IMR-90 (cell line): ENCODE results near the gene LYPD3. TPM values are rescaled to one million over a fixed set of nuclear protein-coding genes. Genes with fewer than 3 reads are reported as not detected.

ENCODE experiments used
- ATAC-seq: fragments of 200-7000 bp; cut with Tn5 transposase; 2 replicates; pipeline ENCODE4 v1.9.1; 2020; ENCODE audit warnings: low read depth, mild to moderate bottlenecking, moderate library complexity
- BruUV-seq: library from RNA; stranded (reverse); fragments of 400-500 nt; replicated peaks from 2 replicates; lab custom pipeline; 2021; lab: Mats Ljungman, UMichigan
- CTCF ChIA-PET: fragments of 300-600 bp; formaldehyde crosslinking; extraction: SDS; loops from one replicate; lab custom pipeline; 2021; ENCODE audit warnings: antibody characterized with exemption; lab: Yijun Ruan, JAX
- POLR2A ChIA-PET: fragments of 300-600 bp; sonication (Branson Sonifier 250); formaldehyde crosslinking; loops from one replicate; lab custom pipeline; 2022; ENCODE audit warnings: antibody characterized with exemption; ENCODE audit not compliant: unreplicated experiment; lab: Charles Lee
- DNase-seq: peaks from one replicate; pipeline ENCODE4 v3.0.0; 2013
- H2AFZ ChIP-seq: replicated peaks from 2 replicates; pipeline ENCODE3; 2013; ENCODE audit warnings: low read length, mild to moderate bottlenecking; ENCODE audit not compliant: poor library complexity
- H2AK5ac ChIP-seq: 2 replicates; pipeline ENCODE4 v1.6.1; 2013; ENCODE audit warnings: low read depth, low read length, inconsistent platforms
- H2AK9ac ChIP-seq: replicated peaks from 2 replicates; pipeline ENCODE3; 2013; ENCODE audit warnings: mild to moderate bottlenecking, low read depth, low read length, moderate library complexity; ENCODE audit not compliant: poor library complexity
- H2BK120ac ChIP-seq: 2 replicates; pipeline ENCODE4 v1.6.1; 2013; ENCODE audit warnings: low read depth, low read length, inconsistent platforms
- H2BK15ac ChIP-seq: 3 replicates; pipeline ENCODE4 v1.6.1; 2013; ENCODE audit warnings: low read depth, low read length, inconsistent platforms
- H2BK20ac ChIP-seq: 2 replicates; pipeline ENCODE4 v1.6.1; 2013; ENCODE audit warnings: low read depth, mild to moderate bottlenecking, inconsistent platforms, low read length, moderate library complexity
- H2BK5ac ChIP-seq: 2 replicates; pipeline ENCODE4 v1.6.1; 2013; ENCODE audit warnings: mild to moderate bottlenecking, low read depth, low read length, inconsistent platforms; ENCODE audit not compliant: poor library complexity, severe bottlenecking
- H3K14ac ChIP-seq: replicated peaks from 2 replicates; pipeline ENCODE4 v1.6.1; 2013; ENCODE audit warnings: low read depth, low read length, inconsistent platforms
- H3K18ac ChIP-seq: 2 replicates; pipeline ENCODE4 v1.6.1; 2013; ENCODE audit warnings: low read depth, low read length, control low read depth
- H3K23ac ChIP-seq: 2 replicates; pipeline ENCODE4 v1.6.1; 2013; ENCODE audit warnings: low read depth, low read length, inconsistent platforms
- H3K27ac ChIP-seq: 2 replicates; pipeline ENCODE4 v1.5.1; 2013; ENCODE audit warnings: mild to moderate bottlenecking, control low read depth, low read length; ENCODE audit not compliant: insufficient read depth
- H3K27me3 ChIP-seq: 2 replicates; pipeline ENCODE4 v1.6.1; 2013; ENCODE audit warnings: low read length; ENCODE audit not compliant: control insufficient read depth, insufficient read depth
- H3K36me3 ChIP-seq: 2 replicates; pipeline ENCODE4 v1.6.1; 2013; ENCODE audit warnings: low read length, mixed read lengths; ENCODE audit not compliant: control insufficient read depth, insufficient read depth
- H3K4ac ChIP-seq: 2 replicates; pipeline ENCODE4 v1.6.1; 2013; ENCODE audit warnings: low read depth, low read length, inconsistent platforms
- H3K4me1 ChIP-seq: 2 replicates; pipeline ENCODE4 v1.6.1; 2013; ENCODE audit warnings: low read length, mixed read lengths; ENCODE audit not compliant: control insufficient read depth, insufficient read depth
- H3K4me2 ChIP-seq: 2 replicates; pipeline ENCODE4 v1.6.1; 2013; ENCODE audit warnings: low read depth, mild to moderate bottlenecking, control low read depth, low read length, moderate library complexity
- H3K4me3 ChIP-seq: 2 replicates; pipeline ENCODE4 v1.5.1; 2013; ENCODE audit warnings: low read depth, mild to moderate bottlenecking, control low read depth, low read length, moderate library complexity; ENCODE audit not compliant: insufficient read depth
- H3K56ac ChIP-seq: 2 replicates; pipeline ENCODE4 v1.6.1; 2013; ENCODE audit warnings: low read length, inconsistent platforms; ENCODE audit not compliant: insufficient read depth; ENCODE audit errors: extremely low read depth
- H3K79me1 ChIP-seq, 2 experiments: 2 replicates each; pipeline ENCODE4 v1.6.1; 2013; ENCODE audit warnings: low read length in 2 of 2, inconsistent platforms in 1 of 2, low read depth in 1 of 2
- H3K9ac ChIP-seq: 2 replicates; pipeline ENCODE4 v1.6.1; 2013; ENCODE audit warnings: low read depth, low read length, control low read depth
- H3K9me1 ChIP-seq: 2 replicates; pipeline ENCODE4 v1.6.1; 2013; ENCODE audit warnings: low read length, inconsistent platforms; ENCODE audit not compliant: insufficient read depth
- H3K9me3 ChIP-seq: 2 replicates; pipeline ENCODE4 v1.6.1; 2013; ENCODE audit warnings: low read length; ENCODE audit not compliant: control insufficient read depth, insufficient read depth
- H4K20me1 ChIP-seq: 2 replicates; pipeline ENCODE4 v1.6.1; 2013; ENCODE audit warnings: low read length, inconsistent platforms; ENCODE audit not compliant: insufficient read depth
- H4K5ac ChIP-seq: 2 replicates; pipeline ENCODE4 v1.6.1; 2013; ENCODE audit warnings: mild to moderate bottlenecking, low read depth, low read length, control low read depth
- H4K8ac ChIP-seq, 2 experiments: 2 replicates each; pipeline ENCODE4 v1.6.1; 2013; ENCODE audit warnings: low read depth in 2 of 2, low read length in 2 of 2, control low read depth in 1 of 2, inconsistent platforms in 1 of 2
- H4K91ac ChIP-seq: 2 replicates; pipeline ENCODE4 v1.6.1; 2013; ENCODE audit warnings: low read depth, low read length, inconsistent platforms; ENCODE audit not compliant: insufficient read depth
- CTCF ChIP-seq: conservative IDR thresholded peaks from 2 replicates; pipeline ENCODE4 v1.5.1; 2012; ENCODE audit warnings: mild to moderate bottlenecking, low read depth, low read length, improper control_type of control experiment
- MAZ ChIP-seq: IDR thresholded peaks from 2 replicates; pipeline ENCODE4 v1.6.1; 2012; ENCODE audit warnings: low read depth, mild to moderate bottlenecking, low read length, improper control_type of control experiment, moderate library complexity, borderline replicate concordance
- WGBS, 2 experiments: methylation state at CpG; one replicate each; pipeline versions ENCODE4 v1.1.5 to v1.1.7; 2013; ENCODE audit warnings: missing lambda C conversion rate in 2 of 2; ENCODE audit not compliant: insufficient read length in 1 of 2; ENCODE audit errors: extremely low coverage in 2 of 2; 5-methylcytosine and 5-hydroxymethylcytosine counted together
- dilution Hi-C: fragments of 300-500 bp; cut with HindIII; formaldehyde crosslinking; loops from one replicate; pipeline ENCODE4 v1.14.3; 2018; ENCODE audit warnings: low sequenced_read_pairs; ENCODE audit not compliant: unreplicated experiment
- in situ Hi-C: fragments of 300-500 bp; cut with MboI; formaldehyde crosslinking; loops from 3 replicates; pipeline ENCODE4 v1.14.3; 2019; ENCODE audit warnings: low sequenced_read_pairs, inconsistent platforms, mixed read lengths
- intact Hi-C: fragments of 100-400 bp; cut with micrococcal nuclease; formaldehyde crosslinking; loops from 2 replicates; pipeline ENCODE4 v1.10.0; 2022
- polyA plus RNA-seq, 3 experiments: library from polyadenylated mRNA; depleted of rRNA; stranded (reverse); fragments of >200 nt; gene quantifications; 2 replicates each; pipeline ENCODE4 v1.2.3, GENCODE V29; 2012; ENCODE audit warnings: low replicate concordance in 1 of 3
- total RNA-seq: library from RNA; depleted of rRNA; stranded (reverse); fragments of >200 nt; gene quantifications from 2 replicates; pipeline ENCODE4 v1.2.3, GENCODE V29; 2012

The LYPD3 gene
- total and polyA plus RNA-seq, 2 of the 4 experiments (the other 2 are of a cell fraction), result 0.18 to 1.1 TPM

GRCh38 chr19:43504426-43505185 lies 39.2 kb upstream of the LYPD3 start, which contains the start of gene PHLDB3:
Gene PHLDB3, minus strand, starts transcription at chr19:43504746. Its CDS starts 628 bp downstream, at chr19:43504118.
- peaks cover 0 to 16% of the 10 kb centered on the region in 2 experiments; a peak in 3 of 4 replicates for H3K79me1 ChIP-seq
- H2AK5ac ChIP-seq, result peak within 1 kb of the TSS; percentile 7; the same call in 1 of the 2 replicates
- H3K4me2 ChIP-seq, result peak within 1 kb of the TSS; percentile 78
- no peak within 1 kb of the TSS; the same call in 2 of the 3 replicates for H2BK15ac ChIP-seq
- H3K4me1 ChIP-seq, result peaks cover 4% of the 10 kb centered on the region; the same call in 1 of the 2 replicates
- peak within 1 kb of the TSS; percentile 88 for H3K4me3 ChIP-seq
- ChIA-PET CTCF (interaction anchor here (1.0 to 2.1 kb wide), 2 partner anchors 15 to 57 kb away, joined by 4 to 9 read pairs; no protein-coding TSS in a partner anchor), POLR2A (no interaction called here)
- H4K91ac ChIP-seq, result peak within 1 kb of the TSS; percentile 20; the same call in 1 of the 2 replicates
- no peak within 1 kb of the TSS; the same call in 1 of the 2 replicates for H2BK120ac ChIP-seq
- peak within 1 kb of the TSS; percentile 24 to 86; a peak in 3 of 4 replicates for H4K8ac ChIP-seq
- H3K4ac ChIP-seq, result peak within 1 kb of the TSS; percentile 62
- peak within 1 kb of the TSS; percentile 96 for H2AFZ ChIP-seq
- BruUV-seq, result no TSS peak
- no peaks in the 10 kb centered on the region for H4K20me1 ChIP-seq
- H3K18ac ChIP-seq, result peak within 1 kb of the TSS; percentile 40; the same call in 1 of the 2 replicates
- dilution Hi-C loops, result no loop called here
- H3K9me1 ChIP-seq, result no peaks in the 10 kb centered on the region
- peak within 1 kb of the TSS; percentile 89 for H3K9ac ChIP-seq
- peak within 1 kb of the TSS; percentile 84 for H2AK9ac ChIP-seq
- intact Hi-C loops, result no loop called here
- H3K36me3 ChIP-seq, result peaks cover 11% of the 10 kb centered on the region
- H2BK5ac ChIP-seq, result peak within 1 kb of the TSS; percentile 44
- no peaks in the 10 kb centered on the region for H3K27me3 ChIP-seq
- H2BK20ac ChIP-seq, result no peak within 1 kb of the TSS
- peak within 1 kb of the TSS; percentile 82 for H3K27ac ChIP-seq
- H3K23ac ChIP-seq, result peak within 1 kb of the TSS; percentile 25
- DNase-seq (peak; percentile 9), ATAC-seq (peak; percentile 52)
- peak within 1 kb of the TSS; percentile 73 for H3K14ac ChIP-seq
- TF ChIP-seq MAZ, result peak; percentile 5; the same call in 1 of the 2 replicates
- TF ChIP-seq CTCF, result no peak
- in situ Hi-C loops, result no loop called here
- no peaks in the 10 kb centered on the region for H3K9me3 ChIP-seq
- WGBS, 2 experiments, result 0% methylated on average over 7 of the region's 42 CpGs; no CpG with 5 or more reads in 1 of the 2 experiments
- H4K5ac ChIP-seq, result peak within 1 kb of the TSS; percentile 25
- peak within 1 kb of the TSS; percentile 55; the same call in 1 of the 2 replicates for H3K56ac ChIP-seq
